Activated CD4-positive, alpha-beta T cell treated with anti-CD3 and anti-CD28 coated beads, Interleukin-10, Interleukin-2, amounts not matched to agents 100 ng/mL and 50 ng/mL, durations not matched to agents 16 hours and 8 hours (primary cell): Measurements from ENCODE around the gene INSIG1.

Experiments used
- DNase-seq: peaks from one replicate; pipeline ENCODE4 v3.0.0-alpha.2; 2020

The INSIG1 gene

GRCh38 chr7:155267023-155267422 is 30.7 kb upstream of the INSIG1 start:
- DNase-seq, result no peak

DNA sequence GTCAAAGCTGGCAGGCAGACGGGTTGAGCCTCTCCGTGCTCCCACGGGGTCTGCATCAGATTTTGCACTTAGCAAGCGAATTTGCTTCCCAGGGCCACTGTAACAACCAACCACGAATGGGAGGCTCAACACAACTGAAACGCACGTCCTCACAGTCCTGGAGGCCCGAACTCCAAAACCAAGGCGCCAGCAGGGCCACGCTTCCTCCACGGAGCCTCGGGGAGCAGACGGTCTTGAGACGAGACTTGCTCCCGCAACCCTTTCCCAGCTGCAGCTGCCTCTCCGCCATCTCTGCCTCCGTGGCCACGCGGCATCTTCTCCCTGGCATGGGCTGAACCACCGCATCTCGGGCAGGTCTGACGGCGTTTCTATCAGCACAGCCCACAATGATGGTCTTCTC is 30.2 kb upstream of the INSIG1 start:
- DNase-seq, result no peak

DNA sequence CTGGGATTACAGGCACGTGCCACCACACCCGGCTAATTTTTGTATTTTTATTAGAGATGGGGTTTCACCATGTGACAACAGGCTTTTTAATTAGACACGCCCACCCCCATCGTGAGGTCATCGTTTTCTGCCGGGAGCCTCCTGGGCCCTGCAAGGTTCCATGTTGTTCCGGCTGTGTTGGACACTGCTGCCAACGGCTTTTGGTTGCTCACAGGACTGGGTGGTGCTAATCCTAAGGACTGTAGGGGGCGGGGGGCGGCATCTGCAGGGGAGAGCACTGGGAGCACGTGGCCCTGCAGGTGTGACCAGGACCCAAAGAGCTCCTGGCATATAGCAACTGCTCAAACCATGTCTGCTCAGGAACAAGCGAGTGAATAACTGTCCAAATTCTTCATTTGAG is 29.5 kb upstream of the INSIG1 start:
- DNase-seq, result no peak

GRCh38 chr7:155268921-155269650 is 28.6 kb upstream of the INSIG1 start:
- DNase-seq, result no peak

DNA sequence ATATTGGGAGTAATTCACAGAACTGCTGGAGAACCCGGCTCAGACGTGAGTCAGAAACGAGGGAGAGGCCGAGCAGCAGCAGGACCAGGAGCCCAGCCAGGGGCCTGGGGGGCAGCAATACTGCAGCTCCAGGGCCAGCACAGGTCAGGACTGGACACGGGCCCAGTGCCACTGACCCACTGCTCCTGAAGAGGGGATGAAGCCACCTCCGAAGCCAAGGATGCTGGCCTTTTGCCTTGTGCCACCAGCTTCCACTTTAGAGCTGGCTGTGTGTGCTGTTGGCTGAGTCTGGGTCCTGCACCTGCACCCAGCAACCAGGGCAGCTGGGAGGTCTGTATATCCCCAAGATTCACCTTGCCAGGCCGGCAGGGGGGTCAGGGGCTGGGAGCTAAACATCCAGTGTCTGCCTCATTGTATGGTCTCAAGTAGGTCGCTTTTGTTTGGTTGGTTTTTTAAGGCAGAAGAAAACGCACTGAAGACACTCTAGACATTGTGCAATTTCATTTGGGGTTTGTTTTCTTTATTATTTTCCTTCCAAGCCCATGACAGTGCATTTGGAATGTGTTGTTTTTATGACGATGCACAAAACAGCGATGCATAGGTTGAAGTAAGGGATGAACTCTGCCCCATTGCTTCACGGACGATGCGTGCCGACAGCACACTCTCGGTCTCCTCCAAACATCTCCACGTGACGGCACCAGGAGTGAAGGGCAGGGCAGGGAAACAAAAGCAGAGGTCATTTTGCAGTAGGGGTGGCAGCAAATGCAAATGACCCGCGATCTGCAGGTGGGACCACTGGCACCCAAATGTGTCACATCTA is 27.7 kb upstream of the INSIG1 start:
- no peak for DNase-seq

DNA sequence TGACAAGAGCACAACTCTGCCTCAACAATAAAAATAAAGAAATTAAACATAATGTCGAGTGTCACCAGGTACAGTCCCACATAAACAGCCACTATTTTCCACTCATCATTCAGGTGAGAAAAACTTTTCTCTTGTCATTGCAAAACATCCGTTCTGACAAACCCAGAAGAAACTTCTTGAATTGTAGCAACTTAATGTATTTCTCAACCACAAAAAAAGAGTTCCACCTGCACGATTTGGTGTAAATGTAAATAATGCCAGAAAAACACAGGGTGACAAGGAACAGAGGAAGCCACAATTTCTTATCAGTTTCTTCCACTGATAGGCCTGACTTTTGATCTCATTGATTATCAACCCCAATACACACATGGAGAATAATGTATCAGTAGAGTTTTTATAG is 26.8 kb upstream of the INSIG1 start:
- no peak for DNase-seq

DNA sequence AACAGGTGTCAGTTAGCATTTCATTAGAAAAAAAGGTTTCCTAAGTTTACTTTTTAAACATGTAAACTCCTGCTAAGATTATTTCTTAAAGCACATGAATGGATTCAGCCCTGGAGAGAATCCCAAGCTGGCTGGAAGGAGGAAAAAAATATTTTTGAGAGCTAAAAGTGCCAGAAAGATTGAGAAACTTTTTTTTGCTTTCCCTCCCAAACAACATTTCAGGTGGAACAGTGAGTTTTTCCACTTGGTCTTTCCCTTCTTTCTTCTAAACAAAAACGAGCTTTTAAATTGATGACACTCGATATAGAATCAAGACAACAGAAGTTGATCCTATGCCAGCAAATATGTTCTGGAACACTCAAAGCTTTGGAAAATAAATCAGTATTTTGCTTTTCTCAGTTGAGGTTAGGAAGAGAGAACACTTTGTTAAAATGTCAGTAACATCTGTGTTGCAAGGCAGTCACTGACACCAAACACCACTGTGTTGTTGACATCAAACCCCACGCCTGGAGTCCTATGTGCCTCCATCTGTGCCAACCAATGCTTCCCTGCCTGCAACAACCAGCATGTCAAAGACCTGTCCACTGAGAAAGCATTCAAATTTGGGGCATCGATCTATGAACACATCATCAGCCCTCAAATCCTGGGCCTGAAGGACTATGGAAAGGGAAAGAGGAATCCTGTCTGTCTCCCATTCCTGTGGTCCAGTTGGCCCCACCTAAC is 22.9 kb upstream of the INSIG1 start:
- DNase-seq, result no peak

DNA sequence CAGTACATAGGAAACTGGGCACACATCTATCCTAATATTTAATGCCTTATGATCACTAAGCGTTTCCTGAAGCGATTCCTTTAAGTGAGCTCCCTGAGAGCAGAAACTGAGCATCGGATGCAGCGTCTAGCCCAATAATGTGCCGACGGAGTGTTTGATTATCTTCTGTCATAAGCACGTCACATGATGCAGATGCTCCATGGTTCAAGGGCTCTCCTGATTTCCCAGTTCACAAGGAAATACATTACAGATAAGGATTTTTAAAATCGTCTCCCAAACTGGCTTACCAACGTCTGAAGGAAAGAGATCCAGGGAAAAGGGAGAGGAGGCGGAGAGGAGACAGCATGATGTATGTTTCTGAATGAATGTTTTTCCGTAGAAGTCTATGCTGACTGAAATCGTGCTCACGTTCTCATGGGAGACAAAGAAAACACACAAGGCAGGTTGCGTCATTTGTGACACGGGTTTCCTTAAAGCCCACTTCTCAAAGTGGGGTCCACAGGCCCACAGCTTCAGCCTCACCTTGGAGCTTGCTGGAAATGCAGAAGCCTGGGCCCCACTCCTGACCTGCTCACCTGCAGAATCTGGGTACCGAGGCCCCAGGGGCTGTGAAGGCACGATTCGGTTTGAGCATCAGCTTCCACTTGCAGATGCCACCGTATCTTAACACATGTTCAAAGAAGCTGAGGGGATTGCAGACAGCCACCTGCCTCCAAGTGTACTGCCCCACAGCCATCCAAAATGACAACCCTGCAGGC is 21.5 kb upstream of the INSIG1 start:
- DNase-seq, result no peak

DNA sequence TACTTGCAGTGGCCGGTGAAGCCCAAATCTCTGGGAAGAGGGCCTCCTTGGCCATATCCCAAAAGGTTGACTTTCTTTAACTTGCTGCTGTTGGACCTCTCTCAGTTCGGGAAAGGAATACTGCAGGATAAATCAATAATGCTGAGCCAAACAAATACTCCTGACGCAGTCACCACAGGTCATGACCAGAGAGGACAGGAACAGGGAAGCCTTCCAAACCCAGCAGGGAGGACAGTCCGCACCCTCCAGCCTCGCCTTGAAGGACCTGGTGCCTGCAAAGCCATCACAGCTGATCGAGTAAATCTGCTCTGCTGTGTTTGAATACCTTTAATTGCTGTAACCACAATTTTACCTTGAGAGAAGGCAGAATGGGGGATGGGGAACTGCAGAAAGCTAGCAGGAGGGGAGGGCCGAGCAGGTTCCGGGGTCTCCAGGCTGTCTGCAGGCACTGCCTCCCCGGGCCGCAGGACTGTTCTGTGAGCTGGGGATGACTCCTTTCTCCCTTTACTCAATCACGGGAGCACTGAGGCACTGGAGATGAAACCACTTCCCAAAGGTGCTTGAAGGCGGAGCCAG is 20.8 kb upstream of the INSIG1 start:
- no peak for DNase-seq

DNA sequence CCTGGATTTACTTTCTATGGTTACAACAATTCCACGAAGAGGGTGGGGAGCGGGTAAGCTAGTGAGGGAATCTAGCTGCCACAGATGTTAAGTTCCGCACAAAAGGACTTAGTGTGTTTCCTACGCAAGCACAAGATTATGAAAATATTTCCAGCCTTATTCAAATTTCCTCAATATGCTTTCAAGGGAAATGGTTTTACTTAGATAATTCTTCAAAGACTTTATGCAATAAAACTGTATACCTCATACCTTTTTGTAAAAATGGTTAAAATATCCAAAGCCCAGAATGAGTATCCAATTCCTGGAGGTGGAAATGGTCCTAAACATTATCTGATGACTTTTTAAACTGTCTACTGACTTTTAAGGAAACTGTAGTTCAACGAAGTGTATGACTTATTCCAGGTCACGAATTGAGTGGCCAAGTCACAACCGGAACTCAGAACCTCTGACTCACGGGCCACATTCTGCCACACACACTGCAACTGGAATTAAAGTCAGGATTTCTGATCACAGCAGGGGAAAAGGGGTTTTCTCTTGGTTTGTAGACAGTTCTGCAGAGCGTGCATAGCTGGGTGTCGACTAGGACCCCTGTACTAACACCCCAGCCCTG is 20.2 kb upstream of the INSIG1 start:
- DNase-seq, result peak; percentile 83

- no peak for DNase-seq
These were observed 18.8 kb upstream of the INSIG1 start for GRCh38 chr7:155278921-155279320.

DNA sequence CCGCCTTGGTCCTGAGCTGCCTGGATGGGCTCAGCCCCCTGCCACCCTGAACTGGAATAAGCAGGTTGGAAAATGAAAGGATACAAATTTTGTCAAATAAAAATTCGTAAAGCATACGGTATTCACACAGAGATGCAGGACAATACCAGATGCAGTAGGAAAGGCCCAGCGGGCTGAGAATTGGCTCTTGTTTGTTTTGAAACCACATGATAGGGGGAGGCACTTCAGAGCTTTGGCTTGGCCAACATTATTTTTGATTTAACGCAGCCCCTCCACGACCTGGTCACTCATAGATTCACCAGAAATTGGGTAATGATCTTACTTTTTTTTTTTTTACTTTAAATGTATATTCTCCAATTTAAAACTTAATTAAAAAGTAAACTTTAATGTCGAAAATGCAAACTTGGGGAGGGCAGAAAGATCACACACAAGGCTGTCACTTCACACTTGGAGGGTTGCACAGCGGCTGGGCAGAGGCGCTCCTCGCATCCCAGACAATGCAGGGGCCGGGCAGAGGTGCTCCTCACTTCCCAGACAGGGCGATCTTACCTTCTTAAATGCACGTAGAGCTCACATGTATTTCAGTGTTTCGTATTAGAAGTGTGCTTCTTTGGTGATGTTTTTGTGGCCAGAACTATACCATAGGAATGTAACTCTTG is 17.8 kb upstream of the INSIG1 start:
- no peak for DNase-seq

GRCh38 chr7:155280446-155281397 is 17.0 kb upstream of the INSIG1 start:
- DNase-seq, result peak; percentile 38

- DNase-seq, result no peak
These were observed 16.2 kb upstream of the INSIG1 start for GRCh38 chr7:155281398-155281969.

GRCh38 chr7:155282671-155283070 is 15.0 kb upstream of the INSIG1 start:
- DNase-seq, result peak; percentile 57

- peak; percentile 91 for DNase-seq
These were observed 14.0 kb upstream of the INSIG1 start for GRCh38 chr7:155283565-155284194.

DNA sequence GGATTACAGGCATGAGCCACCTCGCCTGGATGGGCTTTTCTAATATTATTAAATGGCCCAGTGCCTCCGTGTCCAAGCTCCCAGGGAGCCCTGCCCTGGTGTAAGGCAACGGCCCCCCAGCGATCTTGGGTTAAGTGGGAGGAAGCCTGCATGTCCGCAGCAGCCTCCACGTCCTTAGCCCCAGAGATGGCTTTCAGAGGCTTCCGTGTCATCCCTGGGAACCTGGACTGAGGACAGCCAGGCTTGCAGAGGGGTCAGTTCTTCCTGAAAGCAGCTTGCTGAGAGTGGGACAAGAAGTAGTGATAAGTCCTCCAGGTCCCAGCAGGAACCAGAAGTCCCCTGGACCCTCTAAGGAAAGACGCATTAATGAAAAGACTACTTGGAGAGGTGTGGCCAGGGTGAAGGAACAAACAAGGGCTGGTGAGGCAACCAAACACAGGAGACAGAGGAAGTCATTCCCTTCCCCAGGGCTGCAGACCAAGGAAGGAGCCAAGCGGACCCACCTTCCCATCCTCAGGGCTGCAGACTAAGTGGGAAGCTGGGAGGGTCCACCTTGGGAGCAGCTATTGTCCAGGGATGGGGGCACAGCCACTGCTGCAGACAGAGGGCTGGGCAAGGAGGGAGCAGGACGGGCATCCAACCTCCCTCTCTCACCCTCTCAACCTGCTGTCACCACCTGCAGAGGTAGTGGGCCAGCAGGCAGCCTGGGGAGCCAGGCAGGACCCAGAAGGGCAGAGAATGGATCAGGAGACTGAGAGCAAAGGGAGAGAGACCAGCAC is 13.0 kb upstream of the INSIG1 start:
- DNase-seq, result no peak

- DNase-seq, result no peak
These were observed 12.3 kb upstream of the INSIG1 start for GRCh38 chr7:155285423-155285822.

DNA sequence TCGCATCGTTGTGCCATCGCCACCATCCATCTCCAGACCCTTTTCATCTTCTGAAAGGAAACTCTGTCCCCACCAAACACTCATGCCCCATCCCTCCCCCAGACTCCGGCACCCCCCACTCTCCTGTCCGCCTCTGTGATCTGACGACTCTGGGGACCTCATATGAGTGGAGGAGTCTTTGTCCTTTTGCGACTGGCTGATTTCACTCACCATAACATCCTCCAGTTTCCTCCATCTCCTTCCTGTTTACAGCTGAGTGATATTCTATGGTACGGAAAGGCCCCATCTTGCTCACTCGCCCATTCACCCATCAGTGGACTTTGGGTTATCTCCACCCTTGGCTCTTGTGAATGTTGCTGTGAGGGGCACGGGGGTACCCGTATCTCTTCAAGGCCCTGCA is 11.8 kb upstream of the INSIG1 start:
- peak; percentile 44 for DNase-seq
